Measurements from ENCODE around the gene BMPER.

BMPER gene

GRCh38 chr7:33939121-33939520 lies 33.8 kb downstream of the BMPER start:
- TF ChIP-seq, protein P1, sequence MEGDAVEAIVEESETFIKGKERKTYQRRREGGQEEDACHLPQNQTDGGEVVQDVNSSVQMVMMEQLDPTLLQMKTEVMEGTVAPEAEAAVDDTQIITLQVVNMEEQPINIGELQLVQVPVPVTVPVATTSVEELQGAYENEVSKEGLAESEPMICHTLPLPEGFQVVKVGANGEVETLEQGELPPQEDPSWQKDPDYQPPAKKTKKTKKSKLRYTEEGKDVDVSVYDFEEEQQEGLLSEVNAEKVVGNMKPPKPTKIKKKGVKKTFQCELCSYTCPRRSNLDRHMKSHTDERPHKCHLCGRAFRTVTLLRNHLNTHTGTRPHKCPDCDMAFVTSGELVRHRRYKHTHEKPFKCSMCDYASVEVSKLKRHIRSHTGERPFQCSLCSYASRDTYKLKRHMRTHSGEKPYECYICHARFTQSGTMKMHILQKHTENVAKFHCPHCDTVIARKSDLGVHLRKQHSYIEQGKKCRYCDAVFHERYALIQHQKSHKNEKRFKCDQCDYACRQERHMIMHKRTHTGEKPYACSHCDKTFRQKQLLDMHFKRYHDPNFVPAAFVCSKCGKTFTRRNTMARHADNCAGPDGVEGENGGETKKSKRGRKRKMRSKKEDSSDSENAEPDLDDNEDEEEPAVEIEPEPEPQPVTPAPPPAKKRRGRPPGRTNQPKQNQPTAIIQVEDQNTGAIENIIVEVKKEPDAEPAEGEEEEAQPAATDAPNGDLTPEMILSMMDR (IDR thresholded peaks at IDR 0.05) = no peak

- TF ChIP-seq, protein P1 (IDR thresholded peaks at IDR 0.05) = no peak
Measured at GRCh38 chr7:33940503-33940902, 35.2 kb downstream of the BMPER start.

GRCh38 chr7:33941418-33941817 lies 36.1 kb downstream of the BMPER start:
- TF ChIP-seq, protein P1 (IDR thresholded peaks at IDR 0.05) = no peak

DNA sequence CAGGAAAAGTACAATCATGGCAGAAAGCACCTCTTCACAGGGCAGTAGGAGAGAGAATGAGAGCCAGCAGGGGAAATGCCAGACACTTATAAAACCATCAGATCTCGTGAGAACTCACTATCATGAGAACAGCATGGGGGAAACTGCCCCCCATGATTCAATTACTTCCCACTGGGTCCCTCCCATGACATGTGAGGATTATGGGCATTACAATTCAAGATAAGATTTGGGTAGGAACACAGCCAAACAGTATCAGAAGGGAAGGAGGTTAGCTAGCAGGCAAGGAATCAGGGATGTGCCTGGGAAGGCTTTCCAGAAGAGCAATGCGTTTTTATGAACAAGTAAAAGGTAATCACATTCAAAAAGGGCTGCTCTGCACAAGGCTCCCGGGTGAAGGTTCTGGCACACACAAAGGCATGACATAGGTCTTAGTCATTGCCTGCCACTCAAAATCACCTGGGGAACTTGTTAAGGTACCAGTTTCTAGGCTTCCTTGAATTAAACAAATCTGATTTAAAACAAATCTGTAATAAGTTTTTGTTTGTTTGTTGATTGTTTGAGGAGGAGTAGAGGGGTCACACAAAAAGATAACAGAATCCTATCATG lies 40.9 kb downstream of the BMPER start:
- TF ChIP-seq, protein P1 (IDR thresholded peaks at IDR 0.05) = no peak

- TF ChIP-seq, protein P1 (IDR thresholded peaks at IDR 0.05) = no peak
Measured at GRCh38 chr7:33950047-33950714, 44.8 kb downstream of the BMPER start.

GRCh38 chr7:33952824-33953223 lies 47.5 kb downstream of the BMPER start:
- TF ChIP-seq, protein P1 (IDR thresholded peaks at IDR 0.05) = no peak

DNA sequence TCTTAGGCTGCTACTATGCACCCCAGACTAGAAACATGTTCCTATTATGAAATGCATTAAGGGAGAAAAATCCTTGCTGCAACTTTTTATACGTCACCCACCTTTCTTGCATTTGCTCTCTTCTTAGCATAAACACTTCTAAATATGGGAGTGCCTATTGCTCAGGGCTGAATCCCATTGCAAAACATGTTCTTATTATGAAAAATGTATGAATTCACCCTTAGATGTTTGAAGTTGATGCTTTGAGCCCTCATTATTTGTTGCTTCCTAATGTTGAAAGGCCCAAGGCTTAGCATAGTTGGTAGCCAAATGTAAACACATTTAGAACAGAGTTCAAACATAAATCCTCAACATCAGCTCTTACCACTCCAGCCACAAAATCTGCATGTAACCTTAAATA lies 52.8 kb downstream of the BMPER start:
- TF ChIP-seq, protein P1 (IDR thresholded peaks at IDR 0.05) = no peak

All from LNCAP (cell line).